ENCODE data around the gene DAAM1.

DAAM1 gene

GRCh38 chr14:59377991-59378601 is 189.6 kb downstream of the DAAM1 start:
- peak; percentile 84 for DNase-seq

GRCh38 chr14:59389936-59390335 is 201.5 kb downstream of the DAAM1 start:
- no peak for DNase-seq

- DNase-seq = no peak
Observed at GRCh38 chr14:59391388-59391787, 202.9 kb downstream of the DAAM1 start.

GRCh38 chr14:59394268-59394667 is 205.8 kb downstream of the DAAM1 start:
- no peak for DNase-seq

- no peak for DNase-seq
Observed at GRCh38 chr14:59395672-59396071, 207.2 kb downstream of the DAAM1 start.

- DNase-seq = no peak
Observed at GRCh38 chr14:59398841-59399240, 210.4 kb downstream of the DAAM1 start.

DNA sequence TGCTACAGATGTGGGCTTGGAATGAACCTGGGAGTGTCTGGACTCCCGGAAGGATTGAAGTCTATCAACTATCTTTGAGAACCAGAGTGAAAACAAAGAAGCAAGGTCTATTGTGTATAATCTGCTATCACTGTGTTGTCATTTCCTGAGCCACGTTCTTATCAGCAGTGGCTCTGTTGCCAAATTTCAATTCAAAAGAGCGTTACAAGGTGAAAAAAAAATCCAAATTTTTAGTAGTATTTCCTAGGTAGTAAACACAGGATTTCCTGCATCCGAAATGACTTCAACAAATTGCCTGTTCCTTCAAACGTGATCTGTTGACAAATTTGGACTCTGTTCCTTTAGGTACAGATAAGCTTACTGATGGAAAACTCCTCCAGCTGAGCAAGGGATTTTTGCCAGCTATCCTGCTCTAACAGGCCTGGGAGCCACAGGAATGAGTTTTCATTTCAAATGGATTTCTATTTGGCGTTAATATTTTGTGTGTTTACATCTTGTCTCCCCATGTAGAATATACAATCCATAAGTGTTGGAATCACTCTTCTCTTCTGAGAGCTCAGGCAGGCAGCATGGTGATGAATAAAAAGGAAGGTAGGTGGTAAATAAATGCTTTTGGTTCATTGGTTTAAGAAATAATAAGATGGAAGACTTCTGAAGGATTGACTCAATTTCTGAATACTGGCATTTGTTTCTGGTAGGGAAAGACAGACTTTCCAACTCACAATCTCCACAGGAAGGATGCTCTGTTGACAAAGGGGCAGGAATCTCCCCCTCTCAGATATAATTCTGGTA is 218.2 kb downstream of the DAAM1 start:
- no peak for DNase-seq

GRCh38 chr14:59407246-59408010 is 219.0 kb downstream of the DAAM1 start:
- no peak for DNase-seq

DNA sequence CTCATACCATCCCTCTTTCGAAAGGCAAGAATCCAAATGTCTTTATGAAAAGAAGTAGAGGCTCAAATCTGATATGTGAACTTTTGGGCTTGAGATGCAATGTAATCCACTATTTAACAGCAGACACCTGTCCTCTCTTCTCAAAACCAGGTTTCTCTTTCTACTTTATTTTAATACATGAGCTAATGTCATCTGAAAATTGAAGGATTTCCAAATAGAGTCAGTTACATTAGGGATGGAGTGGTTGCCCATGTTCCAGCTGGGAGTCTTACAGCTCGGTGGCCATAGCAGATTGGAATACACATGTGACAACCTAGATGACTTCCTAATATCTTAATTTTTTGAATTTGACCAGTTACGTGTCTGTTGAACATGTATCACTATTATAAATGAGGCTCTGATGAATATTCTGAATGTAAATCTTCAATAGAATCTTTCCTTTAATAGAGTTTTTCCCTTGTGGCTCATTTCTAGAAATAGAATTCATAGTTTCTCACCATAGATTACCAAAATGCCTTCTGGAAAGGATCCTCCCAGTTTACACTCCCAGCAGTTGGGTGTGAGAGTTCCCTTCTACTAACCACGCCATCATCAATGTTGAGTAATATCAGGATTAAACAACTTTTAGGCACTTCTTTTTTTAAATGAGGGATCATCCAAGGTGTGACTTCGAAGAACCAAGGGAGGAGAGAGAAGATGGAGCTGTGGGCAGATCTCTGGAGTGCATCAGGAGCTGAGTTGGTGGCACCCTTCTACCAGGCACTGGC is 227.6 kb downstream of the DAAM1 start:
- DNase-seq = no peak

GRCh38 chr14:59417311-59417710 is 228.8 kb downstream of the DAAM1 start:
- DNase-seq = no peak

- DNase-seq = peak; percentile 19
Observed at GRCh38 chr14:59419303-59419702, 230.8 kb downstream of the DAAM1 start.

All from NCI-H69 (cell line).